SK-N-MC (cell line): ENCODE data around the gene SNX12.

ENCODE experiments used
- EZH2 ChIP-seq: fragments of 200-600 bp; sonication (generic); IDR thresholded peaks from one replicate; pipeline ENCODE4 v1.6.1; 2017; ENCODE audit warnings: antibody characterized with exemption
- FOXP2 ChIP-seq: optimal IDR thresholded peaks from 2 replicates; pipeline ENCODE3; 2011; ENCODE audit warnings: mild to moderate bottlenecking, moderate library complexity; ENCODE audit not compliant: insufficient read depth; ENCODE audit errors: extremely low read length, control extremely low read depth
- POLR2AphosphoS5 ChIP-seq: IDR thresholded peaks from 2 replicates; pipeline ENCODE4 v1.6.1; 2012; ENCODE audit warnings: mild to moderate bottlenecking, low read depth, low read length, borderline replicate concordance

GRCh38 chrX:71067712-71068043 is 456 bp downstream of the SNX12 start:
- TF ChIP-seq EZH2 (no peak), POLR2AphosphoS5 (no peak), FOXP2 (no peak)
